Tongue (tissue), 2 donors: ENCODE measurements around the gene PTTG1IP2. TPM values are rescaled to one million over a fixed set of nuclear protein-coding genes. Genes with fewer than 3 reads are reported as not detected.

ENCODE experiments used
- DNase-seq: peaks from one replicate; pipeline ENCODE4 v3.0.0-alpha.2; 2015
- total RNA-seq: library from RNA; depleted of rRNA; stranded (reverse); fragments of >200 nt; gene quantifications from one replicate; pipeline ENCODE4 v1.2.3, GENCODE V29; 2014

Gene PTTG1IP2
- total RNA-seq, 1 donor from 2014 or later = not detected

- DNase-seq = no peak
Observed at GRCh38 chr7:90483251-90483650, 13.8 kb downstream of the PTTG1IP2 start.

GRCh38 chr7:90484706-90485105 is 15.3 kb downstream of the PTTG1IP2 start:
- DNase-seq = no peak

GRCh38 chr7:90485734-90486316 is 16.4 kb downstream of the PTTG1IP2 start:
- no peak for DNase-seq

GRCh38 chr7:90487808-90488207 is 18.4 kb downstream of the PTTG1IP2 start:
- no peak for DNase-seq

- DNase-seq = no peak
Observed at GRCh38 chr7:90488220-90488619, 18.8 kb downstream of the PTTG1IP2 start.

DNA sequence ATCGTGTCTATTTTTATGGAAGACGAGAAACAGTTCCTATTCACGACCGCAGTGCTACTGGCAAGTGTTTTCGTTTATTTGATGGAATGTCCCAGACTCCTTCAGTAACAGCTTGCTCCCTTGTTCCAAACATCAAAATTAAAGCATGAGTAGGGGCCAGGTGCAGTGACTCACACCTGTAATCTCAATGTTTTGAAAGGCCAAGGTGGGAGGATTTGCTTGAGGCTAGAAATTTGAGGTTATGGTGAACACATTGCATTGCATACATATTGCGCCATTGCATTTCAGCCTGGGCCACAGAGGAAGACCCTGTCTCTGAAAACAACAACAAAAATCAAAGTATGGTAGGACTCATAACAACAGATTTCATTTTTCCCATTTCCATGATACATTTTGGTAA is 22.8 kb downstream of the PTTG1IP2 start:
- no peak for DNase-seq

GRCh38 chr7:90495241-90495640 is 25.8 kb downstream of the PTTG1IP2 start:
- no peak for DNase-seq

DNA sequence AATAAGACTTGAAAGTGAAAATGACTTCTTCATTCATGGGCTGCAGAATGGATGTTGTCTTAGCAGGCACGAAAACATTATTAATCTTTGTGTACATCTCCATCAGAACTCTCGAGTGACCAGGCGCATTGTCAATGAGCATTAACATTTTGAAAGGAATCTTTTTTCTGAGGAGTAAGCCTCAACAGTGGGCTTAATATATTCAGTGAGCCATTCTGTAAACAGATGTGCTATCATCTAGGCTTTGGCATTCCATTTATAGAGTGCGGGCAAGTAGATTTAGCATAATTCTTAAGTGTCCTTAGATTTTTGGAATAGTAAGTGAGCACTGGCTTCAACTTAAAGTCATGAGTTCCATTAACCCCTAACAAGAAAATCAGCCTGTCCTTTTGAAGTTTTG is 33.1 kb downstream of the PTTG1IP2 start:
- no peak for DNase-seq

- no peak for DNase-seq
Observed at GRCh38 chr7:90503367-90503766, 33.9 kb downstream of the PTTG1IP2 start.

DNA sequence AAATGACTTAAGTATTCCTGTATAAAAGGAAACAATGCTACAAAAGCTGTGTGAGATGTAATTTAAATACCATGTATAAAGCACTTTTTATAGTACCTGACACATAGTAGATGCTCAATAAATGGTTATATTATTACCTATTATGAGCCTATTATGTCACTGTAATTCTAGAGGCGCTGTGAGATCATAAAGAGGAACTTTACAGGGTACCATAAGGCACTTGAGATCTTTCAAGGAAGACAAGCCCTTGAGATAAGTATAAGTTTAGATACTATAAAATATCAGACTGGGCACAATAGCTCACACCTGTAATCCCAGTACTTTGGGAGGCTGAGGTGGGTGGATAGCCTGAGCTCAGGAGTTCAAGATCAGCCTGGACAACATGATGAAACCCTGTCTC is 38.3 kb downstream of the PTTG1IP2 start:
- DNase-seq = no peak

DNA sequence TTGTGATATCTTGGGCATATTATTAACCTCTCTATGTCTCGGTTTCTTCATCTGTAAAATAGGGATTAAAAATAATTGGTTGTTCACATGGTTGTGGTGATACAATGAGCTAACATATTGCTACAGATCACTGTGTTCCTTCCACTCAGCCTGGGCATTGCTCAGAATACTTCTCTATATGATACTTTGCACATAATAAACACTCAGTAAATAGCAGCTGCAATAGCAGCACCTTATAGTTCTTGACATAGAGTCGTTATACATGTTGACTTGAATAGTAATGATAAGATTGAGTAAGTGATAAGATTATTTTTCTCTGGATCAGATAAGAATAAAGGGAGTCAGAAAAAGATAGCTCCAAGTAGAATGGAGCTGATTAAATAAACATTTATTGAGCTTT is 42.3 kb downstream of the PTTG1IP2 start:
- DNase-seq = no peak

GRCh38 chr7:90512821-90513254 is 43.4 kb downstream of the PTTG1IP2 start:
- peak; percentile 18 for DNase-seq

DNA sequence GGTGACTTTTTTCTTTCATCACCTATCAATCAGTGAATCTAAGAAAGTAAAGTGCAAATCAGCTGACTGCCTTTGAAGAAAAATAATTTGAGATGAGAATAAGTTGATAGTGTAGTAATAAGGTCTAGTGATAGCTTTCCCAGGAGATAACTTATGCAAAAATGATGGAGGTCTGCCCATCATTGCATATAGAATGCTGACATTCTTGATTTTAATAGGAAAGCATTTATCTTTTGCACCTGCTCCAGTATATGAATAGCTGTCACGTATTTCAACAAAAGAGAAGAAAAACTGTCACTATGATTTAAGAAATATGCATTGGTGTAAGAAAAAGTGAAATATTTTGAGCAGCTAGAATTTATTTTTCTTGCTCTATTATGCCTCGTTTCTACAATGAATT is 46.8 kb downstream of the PTTG1IP2 start:
- DNase-seq = no peak

- no peak for DNase-seq
Observed at GRCh38 chr7:90518630-90519029, 49.2 kb downstream of the PTTG1IP2 start.

DNA sequence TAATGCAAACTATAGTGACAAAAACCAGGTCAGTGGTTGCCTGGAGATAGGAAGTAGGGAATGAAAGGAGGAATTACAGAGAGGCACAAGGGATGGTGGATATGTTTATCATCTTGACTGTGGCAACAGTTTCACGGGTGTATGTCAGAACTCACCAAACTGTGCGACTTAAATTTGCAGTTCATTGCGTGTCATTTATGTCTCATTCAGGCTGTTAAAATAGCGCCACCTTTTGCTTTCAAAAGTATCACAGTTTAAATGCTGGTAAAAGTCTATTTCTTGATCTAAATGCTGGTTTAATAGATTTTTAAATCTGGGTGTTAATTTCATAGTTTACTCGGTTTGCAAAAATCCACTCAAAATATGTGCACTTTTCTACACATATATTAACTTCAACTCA is 51.0 kb downstream of the PTTG1IP2 start:
- no peak for DNase-seq

DNA sequence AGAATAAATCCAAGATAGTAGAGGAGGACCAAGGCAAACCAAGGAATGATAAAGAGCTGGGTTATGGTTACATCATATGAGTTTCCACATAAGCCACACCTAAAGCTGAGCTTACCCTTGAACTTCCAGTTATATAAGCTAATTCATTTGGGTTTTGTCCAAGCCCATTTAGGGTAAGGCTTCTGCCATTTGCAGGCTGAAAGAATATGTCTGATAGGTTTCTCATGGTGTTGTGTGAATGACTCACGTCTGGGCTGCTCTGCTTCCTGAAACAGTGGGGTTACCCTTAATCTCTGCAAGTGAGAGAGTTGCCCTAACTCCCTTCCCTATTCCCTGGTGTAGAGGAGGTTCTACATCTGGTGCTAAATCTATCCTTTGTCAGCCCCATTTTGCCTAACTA is 60.8 kb downstream of the PTTG1IP2 start:
- no peak for DNase-seq

DNA sequence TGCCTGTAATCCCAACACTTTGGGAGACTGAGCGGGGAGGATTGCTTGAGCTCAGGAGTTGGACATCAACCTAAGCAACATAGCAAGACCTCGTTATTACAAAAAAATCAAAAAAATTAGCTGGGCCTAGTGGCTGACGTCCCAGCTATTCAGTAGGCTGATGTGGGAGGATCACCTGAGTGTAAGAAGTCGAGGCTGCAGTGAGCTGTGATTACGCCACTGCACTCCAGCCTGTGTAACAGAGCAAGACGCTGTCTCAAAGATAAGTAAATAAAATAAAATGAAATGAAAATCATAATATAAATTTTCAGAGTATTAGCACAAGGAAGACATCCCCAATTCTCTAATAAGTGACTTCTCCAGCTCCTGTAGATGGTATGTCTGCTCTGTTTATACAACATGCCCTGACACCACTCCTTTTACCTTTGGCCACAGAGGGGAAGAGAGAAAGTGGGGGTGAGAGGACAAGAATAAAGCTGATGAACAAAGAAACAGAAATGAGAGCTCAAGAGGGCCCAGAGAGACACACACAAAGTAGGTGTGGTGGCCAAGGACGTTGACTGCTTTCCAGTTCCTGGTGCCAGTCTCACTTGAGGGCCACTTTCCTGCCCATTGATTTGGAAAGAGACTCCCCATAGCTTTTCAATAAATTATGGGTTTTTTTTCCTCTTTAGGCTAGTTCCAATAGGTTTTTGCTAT is 62.9 kb downstream of the PTTG1IP2 start:
- DNase-seq = no peak

DNA sequence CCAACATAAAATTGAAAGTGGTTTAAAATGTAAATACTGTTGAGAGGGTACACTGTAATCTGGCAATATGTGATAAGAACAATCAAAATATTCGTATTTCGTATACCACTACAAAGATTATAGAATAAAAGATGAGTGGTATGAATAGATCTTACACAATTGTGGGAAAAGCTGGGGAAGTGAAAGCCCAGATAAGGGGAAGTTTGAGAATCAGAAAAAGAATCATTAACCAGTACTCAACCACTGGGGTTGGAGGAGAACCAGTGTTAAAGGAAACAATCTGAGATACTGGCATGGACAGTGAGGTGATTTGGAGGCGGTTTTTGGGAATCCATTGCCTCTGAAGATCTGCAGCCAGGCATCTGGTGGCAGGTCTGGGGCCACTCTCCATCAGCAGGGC is 67.0 kb downstream of the PTTG1IP2 start:
- no peak for DNase-seq

DNA sequence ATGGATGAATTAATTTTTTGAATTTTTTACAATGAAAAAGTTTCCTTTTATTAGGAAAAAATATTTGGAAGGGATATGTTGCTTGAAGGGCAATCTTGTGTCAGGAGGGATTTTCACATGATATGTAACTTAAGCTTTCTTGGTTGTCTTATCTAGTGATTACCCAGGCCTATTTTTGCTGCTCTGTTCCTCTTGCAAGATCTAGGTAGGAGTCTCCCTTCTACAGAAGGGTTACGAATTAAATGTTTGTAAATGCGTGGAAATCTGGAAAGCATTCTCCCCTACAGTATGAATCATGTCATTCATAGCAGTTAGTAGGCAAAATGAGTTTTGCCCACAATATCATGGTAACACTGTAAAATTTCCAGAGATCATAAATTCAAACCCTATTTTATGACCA is 69.0 kb downstream of the PTTG1IP2 start:
- no peak for DNase-seq

DNA sequence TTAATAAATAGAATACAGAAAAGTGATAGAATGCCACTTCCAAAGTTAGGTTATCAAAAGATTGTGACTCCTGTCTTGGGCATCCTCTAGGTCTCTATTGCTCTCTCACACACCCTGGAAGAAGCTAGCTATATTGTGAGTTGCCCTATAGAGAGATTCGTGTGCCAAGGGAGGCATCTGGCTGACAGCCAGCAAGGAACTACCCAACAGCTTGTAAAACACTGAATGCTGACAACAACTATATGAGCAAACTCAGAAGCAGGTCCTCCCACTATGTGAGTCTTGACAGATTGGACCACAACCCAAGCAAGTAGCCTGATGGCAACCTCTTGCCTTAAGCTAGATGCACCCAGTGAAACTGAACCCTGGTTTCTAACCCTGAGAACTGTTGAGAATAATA is 71.0 kb downstream of the PTTG1IP2 start:
- no peak for DNase-seq

DNA sequence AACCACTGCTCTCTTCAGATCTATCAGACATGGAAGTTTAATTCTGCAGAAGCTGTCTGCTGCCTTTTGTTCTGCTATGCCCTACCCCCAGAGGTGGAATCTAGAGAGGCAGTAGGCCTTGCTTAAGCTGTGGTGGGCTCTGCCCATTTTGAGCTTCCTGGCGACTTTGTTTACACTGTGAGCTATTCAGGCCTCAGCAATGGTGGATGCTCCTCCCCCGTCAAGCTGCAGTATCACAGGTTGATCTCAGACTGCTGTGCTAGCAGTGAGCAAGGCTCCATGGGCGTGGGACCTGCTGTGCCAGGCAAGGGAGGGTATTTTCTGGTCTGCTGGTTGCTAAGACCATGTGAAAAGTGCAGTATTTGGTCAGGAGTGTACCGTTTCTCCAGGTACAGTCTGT is 81.6 kb downstream of the PTTG1IP2 start:
- DNase-seq = no peak

GRCh38 chr7:90552521-90552920 is 83.1 kb downstream of the PTTG1IP2 start:
- DNase-seq = peak; percentile 14

- no peak for DNase-seq
Observed at GRCh38 chr7:90560730-90561129, 91.3 kb downstream of the PTTG1IP2 start.
